ENCODE measurements around the gene CD209. TPM values are rescaled to one million over a fixed set of nuclear protein-coding genes. Genes with fewer than 3 reads are reported as not detected.

The CD209 gene
- total and polyA plus RNA-seq, 9 of the 15 experiments (the other 6 are each of a cell fraction or from before 2014, with no cell fraction given): 0.01 TPM; not detected in 8

GRCh38 chr19:7730286-7731217 is 16.8 kb downstream of the CD209 start:
- in situ Hi-C loops (cut with MboI) (no loop called here), intact Hi-C loops (cut with micrococcal nuclease) (no loop called here)
- Histone ChIP-seq H3K9ac (ENCODE audit: insufficient read depth in 1 of 2, low read depth in 2 of 2, low read length in 2 of 2) (no peak overlapping the region), H3K27me3 (ENCODE audit: control insufficient read depth in 2 of 2, insufficient read depth in 2 of 2, low read length in 2 of 2) (peaks cover 9 to 42% of the 10 kb centered on the region in 2 experiments; a peak in 4 of 5 replicates), H3K27ac (ENCODE audit: extremely low read depth, low read depth, low read length) (no peak overlapping the region), H4K20me1 (replicated peaks; ENCODE audit: control insufficient read depth, insufficient read depth, low read length) (0 out of 2 replicates have a peak, but pooled peaks cover 3% of the 10 kb centered on the region), H3K9me1 (ENCODE audit: control insufficient read depth, insufficient read depth, low read length) (no peaks in the 10 kb centered on the region), H3K79me2 (ENCODE audit: control insufficient read depth, insufficient read depth, low read length) (no peaks in the 10 kb centered on the region), H3K36me3 (ENCODE audit: control insufficient read depth, insufficient read depth, low read length) (no peaks in the 10 kb centered on the region), H3K9me3 (replicated peaks; ENCODE audit: control insufficient read depth, insufficient read depth, low read depth, low read length) (no peaks in the 10 kb centered on the region), H3K4me1 (replicated peaks in 1 of 2; ENCODE audit: control insufficient read depth in 2 of 2, insufficient read depth in 2 of 2, low read length in 2 of 2) (peaks cover 0 to 20% of the 10 kb centered on the region in 2 experiments; a peak in 2 of 5 replicates), H3K4me3 (no peak overlapping the region), H2AFZ (ENCODE audit: low read depth, low read length) (no peak overlapping the region), H3K4me2 (ENCODE audit: insufficient read depth, low read length) (no peak overlapping the region)
- no TSS peak for BruUV-seq (replicated peaks)
- DNase-seq (ENCODE audit: extremely low read depth in 1 of 4, low spot score in 3 of 4) (no peak), FAIRE-seq (no peak), ATAC-seq (no peak)
- CTCF ChIA-PET (ENCODE audit: low intra/inter-chr PET ratio): no interaction called here
- 20% methylated on average over 35 of the region's 78 CpGs for WGBS (ENCODE audit: insufficient coverage, low coverage, missing lambda C conversion rate)
- POLR2A ChIA-PET: no interaction called here
- TF ChIP-seq TFAM (CRISPR knock-in tag; conservative IDR thresholded peaks at IDR 0.05) (no peak), KLF16 (IDR thresholded peaks at IDR 0.05) (no peak), REST (IDR thresholded peaks at IDR 0.05; ENCODE audit: borderline replicate concordance) (no peak), REST (CRISPR knock-in tag; IDR thresholded peaks at IDR 0.05; ENCODE audit: low read depth) (no peak), NEUROD1 (IDR thresholded peaks at IDR 0.05; ENCODE audit: borderline replicate concordance, low read depth, low read length, partially characterized antibody) (no peak), EHMT2 (IDR thresholded peaks at IDR 0.05) (no peak), MNT (conservative IDR thresholded peaks at IDR 0.05) (no peak), MLLT1 (IDR thresholded peaks at IDR 0.05) (no peak)

All from K562 (cell line).